Endometrium (tissue), 2 donors: Measurements from ENCODE around the gene MTA2.
"Not testable (repeated sequence)": the region's sequence is repeated elsewhere in the genome, so short reads cannot be mapped to it uniquely, and the experiment has no call there.

ENCODE experiments used
- FAIRE-seq: peaks from 2 replicates; lab custom pipeline; 2012; peaks lifted over from hg19 to GRCh38; lab: Jason Lieb, UNC
- donor health status: control.
- donor health status: control.

Gene MTA2

DNA sequence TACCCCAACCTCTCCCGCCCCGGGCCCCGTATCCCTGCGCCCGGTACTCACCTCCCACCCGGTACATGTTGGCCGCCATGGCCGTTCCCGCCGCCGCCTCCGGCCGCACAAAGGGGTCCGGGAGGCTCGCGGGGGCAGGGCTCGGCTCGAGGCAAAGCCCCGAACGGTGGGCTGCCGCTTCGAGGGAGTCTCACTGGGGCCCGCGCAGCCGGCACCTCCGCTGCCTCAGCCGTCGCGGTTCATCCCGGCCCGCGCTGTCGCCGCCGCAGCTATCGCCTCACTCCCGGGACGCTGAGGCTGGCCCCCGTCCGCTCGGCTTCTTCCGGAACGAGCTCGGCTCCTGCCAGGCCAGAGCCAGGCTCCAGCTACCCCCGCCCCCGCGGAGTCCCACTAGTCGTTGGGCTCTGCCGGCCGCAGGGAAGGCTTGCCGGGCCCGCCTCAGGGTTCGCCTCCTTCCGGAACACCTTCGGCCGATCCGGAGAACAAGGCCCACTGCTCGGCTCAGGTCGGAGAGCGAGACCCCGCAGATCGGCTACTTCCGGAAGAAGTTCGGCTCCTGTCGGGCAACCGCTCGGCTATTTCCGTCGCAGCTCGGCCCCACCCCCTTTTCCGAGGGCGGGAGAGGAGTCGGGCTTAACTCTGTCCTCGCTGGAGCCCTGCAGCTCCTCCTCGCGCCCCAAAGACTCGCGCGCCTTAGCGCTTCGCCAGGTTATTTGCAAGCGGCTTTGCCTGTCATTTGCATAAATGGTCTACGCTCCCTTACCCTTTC is at the start of gene MTA2:
MTA2 (minus strand) TSS at position 494 of the 769 bp plus-strand sequence; CDS start at position 79, 415 bp downstream.
- FAIRE-seq, result peak; percentile 94

DNA sequence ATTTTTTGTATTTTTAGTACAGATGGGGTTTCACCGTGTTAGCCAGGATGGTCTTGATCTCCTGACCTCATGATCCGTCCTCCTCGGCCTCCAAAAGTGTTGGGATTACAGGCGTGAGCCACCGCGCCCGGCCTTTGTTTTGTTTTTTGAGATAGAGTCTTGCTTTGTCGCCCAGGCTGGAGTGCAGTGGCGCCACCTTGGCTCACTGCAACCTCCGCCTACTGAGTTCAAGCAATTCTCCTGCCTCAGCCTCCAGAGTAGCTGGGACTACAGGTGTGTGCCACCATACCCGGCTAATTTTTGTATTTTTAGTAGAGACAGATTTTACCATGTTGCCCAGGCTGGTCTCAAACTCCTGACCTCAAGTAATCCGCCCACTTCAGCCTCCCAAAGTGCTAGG is 48.6 kb upstream of the MTA2 start:
- not testable (repeated sequence) for FAIRE-seq

DNA sequence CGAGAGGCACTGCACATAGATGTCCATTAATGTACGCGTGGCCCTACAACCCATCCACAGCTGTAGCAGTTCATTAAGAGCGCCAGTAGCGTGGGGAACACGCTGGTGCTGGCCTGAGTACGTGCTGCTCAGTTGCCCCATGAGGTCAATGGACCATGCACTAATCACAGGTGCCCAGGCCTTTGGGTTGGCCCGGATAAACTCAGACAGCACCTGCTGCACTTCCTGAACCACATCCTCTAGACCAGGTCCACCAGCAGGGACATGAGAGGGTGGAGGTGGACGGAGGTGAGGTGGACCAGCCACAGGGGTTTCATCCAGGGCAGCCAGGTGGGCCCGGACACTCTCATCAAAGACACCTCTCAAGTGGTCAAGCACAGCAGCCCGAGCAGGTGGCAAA is 47.8 kb upstream of the MTA2 start:
- FAIRE-seq, result no peak

DNA sequence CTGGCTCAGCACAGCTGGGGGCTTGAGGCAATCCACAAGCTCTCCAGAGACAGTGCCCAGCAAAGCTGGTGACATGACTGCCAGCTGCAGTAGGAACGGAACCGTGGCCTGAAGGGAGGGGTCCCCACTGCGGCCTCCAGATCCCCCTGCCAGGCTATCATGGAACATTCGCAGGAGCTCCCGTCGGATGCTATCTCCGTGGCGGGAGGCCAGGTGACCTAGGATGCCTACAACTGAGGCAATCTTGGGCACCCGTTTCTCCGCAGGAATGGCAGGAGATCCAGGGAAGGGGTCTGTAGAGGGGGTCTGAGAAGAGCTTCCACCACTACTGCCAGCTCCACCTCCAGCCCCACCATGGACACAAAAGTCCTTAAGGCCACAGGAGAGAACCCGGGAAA is 47.3 kb upstream of the MTA2 start:
- FAIRE-seq, result no peak

DNA sequence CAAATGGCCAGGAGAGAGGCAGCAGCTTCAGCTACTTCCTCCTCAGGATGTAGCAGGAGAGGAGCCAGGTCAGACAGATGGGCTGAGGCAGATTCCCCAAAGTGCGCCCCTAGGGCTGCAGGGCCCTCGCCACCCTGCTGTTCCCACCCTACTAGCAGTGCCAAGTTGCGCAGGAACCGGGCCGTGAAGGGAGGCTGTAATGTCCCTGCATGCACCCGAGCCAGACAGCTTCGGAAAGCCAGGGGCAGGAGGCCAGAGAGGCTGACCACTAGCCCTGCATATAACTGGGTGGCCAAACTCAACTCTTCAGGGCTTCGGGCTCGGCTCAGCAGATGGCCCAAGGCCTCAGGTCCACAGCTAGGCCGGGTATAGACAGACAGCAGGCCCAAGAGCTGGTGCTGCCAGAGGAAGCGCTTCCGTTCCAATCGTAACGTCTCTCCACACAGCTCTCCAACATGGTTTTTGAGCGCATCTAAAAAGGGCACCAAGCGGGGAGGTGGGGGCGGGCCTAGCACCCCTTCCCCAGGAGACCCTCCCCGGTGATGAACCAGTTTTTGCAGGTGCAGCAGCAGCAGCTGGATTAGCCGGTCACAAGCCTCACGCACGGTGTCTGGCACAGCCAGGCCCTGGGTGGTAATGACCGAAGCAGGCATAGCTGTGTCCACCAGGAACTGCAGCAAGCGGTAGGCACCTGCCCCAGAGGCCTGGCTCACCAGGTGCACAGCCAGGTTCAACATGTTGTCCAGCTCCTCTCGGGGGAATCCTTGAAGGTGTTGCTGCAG is 46.7 kb upstream of the MTA2 start:
- FAIRE-seq, result no peak

DNA sequence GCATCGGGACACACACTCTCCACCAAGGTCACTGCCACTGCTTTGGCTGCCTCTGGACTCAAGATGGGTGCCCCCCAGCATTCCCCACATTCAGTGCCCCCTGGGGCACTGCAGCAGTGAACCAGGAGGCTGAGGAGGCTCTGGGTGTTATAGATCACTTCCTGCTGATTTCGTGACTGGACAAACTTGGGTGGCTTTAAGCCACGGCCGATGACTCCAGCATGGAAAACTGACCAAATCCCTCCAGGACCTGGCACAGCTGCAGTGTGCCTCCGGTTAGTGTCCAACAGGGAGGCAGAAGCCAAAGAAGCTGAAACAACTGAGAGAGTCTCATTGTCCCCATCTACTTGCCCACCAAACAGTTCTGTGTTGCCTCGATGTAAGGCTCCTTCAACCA is 45.9 kb upstream of the MTA2 start:
- FAIRE-seq, result no peak

DNA sequence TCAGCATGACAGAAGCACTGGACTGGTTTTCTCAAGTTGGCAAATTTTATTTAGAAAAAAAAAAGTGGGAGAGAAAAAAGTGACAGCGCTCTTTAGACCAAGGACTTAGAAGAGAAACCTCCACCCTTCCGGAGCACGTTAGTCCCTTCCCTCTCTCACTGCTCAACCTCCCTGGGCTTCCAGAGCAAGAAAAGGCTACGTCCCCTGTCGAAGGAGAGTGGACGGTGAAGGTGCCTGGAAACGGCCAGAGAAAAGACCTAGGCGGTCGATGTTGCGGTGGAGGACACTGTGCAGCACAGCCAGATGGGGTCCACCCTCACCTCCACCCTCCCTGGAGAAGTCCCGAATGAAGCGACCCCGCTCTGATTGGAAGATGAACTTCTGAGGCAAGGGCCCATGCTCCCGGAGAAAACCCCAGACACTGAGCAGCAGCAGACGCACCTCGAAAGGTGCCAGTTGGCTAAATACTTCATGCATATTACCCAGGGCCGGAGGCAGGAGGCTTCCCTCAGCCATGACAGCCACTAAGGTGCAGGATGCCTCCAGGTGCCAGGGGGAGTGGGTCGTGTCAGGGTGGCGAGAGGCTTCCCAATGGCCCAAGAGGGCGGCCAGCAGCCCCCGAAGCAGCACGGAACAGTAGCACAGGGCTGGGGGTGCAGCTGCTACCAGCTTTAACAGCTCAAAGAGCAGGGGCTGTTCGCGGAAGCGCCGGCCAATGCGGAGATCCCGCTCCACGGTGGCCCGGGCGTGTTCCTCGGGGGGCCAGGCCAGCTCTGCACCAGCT is 45.4 kb upstream of the MTA2 start:
- FAIRE-seq, result no peak

DNA sequence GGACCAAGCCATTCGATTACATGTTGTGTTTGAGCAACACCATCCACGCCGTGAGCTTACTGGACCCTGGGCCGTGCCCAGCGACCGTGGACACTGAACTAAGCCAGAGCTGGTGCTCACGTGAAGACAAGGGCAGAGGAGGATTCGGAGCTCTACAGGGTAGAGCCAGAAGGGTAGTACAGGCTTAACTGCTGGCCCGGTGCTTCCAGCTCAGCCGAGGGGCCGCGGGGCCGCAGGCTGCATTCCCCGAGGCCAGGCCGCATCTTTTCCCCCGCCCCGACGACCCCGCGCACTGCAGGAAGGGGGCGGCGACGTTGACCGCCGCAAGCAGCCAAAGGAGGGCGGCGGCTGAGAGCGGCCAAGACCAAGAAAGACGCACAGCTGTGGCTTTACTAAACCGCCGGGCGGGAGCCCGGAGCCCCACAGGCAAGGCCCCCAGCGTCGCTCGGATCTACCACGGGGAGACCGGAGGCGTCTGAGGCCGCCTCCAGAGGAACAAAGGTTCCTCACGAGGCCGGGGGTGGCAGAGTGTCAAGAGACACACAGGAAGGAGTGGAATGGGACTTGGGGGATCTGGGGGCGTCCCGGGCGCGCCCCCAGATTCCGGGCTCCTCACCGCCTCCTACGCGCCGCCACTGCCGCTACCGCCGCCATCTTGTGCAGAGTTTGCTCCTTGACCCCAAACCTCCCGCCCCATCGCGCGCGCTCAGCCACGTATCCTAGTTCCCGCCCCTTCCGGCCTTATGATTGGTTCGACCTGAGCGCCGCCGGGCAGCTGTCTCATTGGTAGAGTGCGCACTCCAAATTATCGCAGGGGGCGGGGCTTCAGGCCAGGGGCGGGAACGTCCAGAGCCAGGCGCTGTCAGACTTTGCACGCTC is 44.5 kb upstream of the MTA2 start, which contains the start of gene GANAB:
GANAB (minus strand) TSS at position 668 of the 879 bp plus-strand sequence; CDS start at position 654, 14 bp downstream.
- peak; percentile 92 for FAIRE-seq

DNA sequence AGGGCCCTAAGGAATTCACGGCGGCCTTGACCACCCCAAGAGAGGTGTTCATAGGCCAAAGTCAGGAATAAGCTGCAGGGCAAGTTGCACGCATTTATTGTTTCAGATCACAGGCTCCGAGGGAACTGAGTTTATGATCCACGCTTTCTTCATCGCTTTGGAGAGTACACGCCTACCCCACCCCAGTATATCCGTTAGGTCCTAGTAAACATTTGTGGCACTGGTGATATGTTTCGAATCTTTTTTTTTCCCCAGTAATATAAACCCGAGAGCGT is 43.9 kb upstream of the MTA2 start:
- no peak for FAIRE-seq

DNA sequence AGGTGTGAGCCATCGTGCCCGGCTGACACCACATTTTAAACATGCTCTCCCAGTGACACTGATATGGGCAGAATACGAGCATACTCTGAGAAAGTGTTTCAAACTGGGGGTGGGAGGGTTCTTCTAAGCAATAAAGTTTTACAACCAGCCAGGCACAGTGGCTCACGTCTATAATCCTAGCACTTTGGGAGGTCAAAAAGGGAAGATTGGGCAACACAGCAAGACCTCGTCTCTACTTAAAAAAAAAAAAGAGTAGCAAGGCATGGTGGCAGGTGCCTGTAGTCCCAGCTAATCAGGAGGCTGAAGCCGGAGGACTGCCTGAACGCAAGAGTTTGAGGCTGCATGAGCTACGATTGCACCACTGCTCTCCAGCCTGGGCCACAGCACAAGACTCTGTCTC is 42.6 kb upstream of the MTA2 start:
- FAIRE-seq, result no peak

DNA sequence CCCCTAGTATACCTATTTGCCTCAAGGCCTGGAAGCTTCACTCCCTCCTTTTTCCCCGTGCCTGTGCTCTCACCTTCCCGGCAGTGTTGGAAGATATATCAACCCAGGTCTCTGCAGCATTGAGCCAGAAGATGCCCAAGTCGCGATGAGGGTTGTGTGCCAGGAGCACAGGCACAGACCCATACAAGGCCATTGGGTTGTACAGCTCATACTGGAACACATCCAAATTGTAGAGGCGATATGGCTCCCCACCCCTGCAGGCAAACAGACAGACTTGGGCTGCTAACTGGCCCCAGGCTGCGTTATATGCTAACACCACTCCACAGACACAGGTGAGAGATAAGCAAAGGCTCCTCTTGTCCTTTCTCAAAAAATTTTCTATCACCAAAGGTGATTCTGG is 30.8 kb upstream of the MTA2 start:
- FAIRE-seq, result no peak

DNA sequence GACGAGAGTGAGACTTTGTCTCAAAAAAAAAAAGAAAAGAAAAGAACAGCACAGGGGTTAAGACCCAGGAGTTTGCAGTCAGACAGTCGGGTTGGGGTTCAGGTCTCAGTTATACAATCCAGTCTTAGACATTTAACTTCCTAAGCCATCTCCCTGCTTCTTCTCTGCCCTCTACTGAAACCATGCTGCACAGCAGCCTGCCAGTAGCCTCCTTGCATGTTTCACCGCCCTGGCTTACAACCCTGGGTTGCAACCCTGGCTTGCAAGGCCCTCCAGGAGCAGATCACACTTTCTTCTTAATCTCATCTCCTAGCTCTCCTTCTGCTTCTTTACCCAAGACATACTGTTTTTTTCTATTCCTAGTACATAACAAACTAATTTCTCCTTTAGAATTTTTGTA is 26.0 kb upstream of the MTA2 start:
- FAIRE-seq, result no peak

DNA sequence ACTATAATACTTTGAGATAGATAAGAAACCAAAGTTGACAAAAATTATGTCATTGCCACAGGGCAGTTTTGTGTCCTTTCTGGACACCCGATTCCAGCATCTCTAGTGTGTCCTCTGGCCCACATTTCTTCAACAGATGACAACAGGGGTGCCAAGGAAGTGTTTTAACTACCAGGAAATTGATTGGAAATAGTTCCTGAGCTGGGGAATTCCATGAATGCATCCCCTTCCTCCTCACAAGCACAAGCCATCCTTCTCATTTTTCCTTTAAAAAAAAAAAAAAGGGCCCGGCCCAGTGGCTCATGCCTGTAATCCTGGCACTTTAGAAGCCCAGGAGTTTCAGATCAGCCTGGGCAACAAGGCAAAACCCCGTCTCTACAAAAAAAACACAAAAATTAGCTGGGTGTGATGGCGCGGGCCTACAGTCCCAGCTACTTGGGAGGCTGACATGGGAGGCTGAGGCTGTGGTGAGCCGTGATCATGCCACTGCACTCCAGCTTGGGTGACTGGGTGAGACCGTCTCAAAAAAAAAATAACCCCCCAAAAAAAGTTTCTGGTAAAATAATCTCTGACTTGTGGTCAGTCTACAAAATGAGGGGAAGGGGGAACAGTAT is 20.9 kb upstream of the MTA2 start:
- no peak for FAIRE-seq

DNA sequence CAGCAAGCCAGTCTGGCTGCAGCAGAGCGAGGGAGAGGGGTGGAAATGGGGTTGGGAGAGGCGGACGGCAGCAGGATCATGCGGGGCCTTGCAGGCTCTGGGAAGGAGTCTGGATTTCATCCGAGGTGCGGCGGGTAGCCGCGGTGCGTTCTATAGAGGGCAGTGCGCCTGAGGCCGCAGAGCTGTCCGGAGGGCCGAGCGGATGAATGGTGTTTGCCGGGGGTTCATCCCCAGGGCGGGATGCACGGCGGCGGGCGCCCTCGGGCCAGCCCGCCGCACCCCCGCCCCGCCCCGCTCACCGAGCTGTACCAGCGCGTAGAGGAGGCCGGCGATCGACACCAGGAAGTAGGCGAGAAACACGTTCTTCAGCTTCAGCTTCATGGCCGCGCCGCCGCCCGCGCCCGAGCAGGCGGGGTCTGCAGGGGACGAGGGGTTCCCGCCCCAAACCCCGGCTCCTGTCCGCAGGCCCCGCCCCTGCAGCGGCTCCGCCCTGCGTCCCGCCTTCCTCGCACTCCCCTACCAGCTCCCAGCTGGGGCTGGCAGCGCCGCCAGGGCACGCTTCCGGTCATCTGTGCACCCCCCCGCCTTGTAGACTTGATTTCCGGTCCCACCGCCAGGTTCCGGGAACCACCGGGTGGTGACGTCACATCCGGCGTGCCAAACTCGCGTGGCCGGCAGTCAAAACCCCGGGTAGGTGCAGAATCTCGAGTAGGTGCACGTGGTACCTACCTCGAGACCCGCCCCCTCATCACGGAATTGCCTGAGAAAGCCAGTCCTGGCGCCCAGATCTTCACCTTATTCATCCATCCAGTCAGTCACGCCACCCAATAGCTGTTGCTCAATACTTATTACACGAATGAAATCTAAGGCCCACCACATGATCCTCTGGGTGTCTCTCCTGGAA is 20.2 kb upstream of the MTA2 start, which contains the start of gene B3GAT3:
B3GAT3 (minus strand) TSS at position 420 of the 904 bp plus-strand sequence; CDS start at position 381, 39 bp downstream.
- FAIRE-seq, result no peak

DNA sequence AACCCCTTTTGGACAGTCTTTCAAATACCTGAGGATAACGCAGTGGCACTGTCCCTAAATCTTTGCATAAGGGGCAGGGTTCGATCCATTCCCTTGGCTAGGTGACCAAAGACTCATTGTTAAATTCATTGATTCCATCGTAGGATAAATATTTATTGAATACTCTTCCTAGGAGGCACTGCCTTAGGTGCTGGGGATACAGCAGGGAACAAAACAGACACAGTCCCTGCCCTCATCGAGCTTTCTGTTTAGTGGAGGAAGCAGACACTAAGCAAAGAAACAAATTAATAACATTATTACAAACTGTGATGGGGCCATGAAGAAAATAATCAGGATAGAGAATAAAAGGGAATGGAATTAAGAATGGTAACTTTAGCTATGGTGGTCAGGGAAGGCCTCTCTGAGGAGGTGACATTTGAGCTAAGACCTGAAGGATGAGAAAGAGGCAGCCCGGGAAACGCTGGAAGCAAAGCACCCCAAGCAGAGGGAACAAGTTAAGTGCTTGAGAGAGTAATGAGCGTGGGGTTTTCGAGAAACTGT is 19.4 kb upstream of the MTA2 start:
- no peak for FAIRE-seq

DNA sequence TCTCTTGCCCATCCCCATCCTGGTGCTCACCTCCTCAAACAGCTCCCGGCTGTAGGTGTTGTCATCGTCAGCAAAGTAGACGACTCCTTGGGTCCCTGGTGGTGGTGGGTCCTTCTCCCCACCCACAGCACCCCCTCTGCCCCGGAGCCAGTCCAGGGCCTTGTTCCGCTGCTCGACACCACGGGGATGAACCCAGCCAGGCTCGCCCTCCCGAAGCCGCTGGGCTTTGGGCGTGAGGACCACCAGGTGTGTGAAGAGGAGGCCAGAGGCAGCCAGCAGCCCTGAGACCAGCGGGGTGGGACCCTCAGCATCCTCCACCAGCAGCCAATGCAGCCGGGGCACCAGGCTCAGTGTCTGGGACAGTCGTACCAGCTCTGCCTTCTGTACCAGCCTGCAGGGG is 15.3 kb upstream of the MTA2 start:
- not testable (repeated sequence) for FAIRE-seq

DNA sequence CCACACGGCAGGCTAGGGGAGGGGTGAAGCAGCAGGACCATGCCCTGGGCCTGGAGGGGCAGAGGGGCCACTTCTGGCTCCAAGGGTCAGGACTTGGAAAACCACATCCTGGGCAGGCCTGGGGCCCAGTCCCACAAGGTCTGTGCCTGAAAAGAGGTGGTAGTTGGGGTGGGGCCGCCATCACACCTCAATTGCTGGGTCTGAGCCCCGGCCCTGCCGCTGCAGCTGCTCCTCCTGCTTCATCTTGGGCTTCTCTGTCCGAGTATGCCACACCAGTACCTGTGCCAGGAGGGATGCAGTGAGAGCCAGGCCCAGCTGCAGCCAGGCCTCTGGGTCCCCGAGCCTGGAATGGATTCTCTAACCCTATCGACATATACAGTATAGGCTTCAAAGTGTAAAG is 13.9 kb upstream of the MTA2 start:
- FAIRE-seq, result no peak

DNA sequence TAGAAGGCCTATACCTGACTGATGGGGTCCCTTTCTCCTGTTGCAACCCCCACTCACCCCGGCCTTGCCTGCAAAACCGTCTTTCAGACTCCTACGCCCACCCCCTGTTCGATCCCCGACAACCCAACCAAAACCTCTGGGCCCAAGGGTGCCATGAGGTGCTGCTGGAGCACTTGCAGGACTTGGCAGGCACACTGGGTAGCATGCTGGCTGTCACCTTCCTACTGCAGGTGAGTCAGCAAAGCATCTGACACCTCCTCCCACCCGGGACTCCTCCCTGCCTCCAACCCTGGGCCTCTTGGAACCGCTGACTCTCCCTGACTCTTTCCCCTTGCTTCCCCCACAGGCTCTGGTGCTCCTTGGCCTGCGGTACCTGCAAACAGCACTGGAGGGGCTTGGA is 12.6 kb upstream of the MTA2 start:
- FAIRE-seq, result no peak

DNA sequence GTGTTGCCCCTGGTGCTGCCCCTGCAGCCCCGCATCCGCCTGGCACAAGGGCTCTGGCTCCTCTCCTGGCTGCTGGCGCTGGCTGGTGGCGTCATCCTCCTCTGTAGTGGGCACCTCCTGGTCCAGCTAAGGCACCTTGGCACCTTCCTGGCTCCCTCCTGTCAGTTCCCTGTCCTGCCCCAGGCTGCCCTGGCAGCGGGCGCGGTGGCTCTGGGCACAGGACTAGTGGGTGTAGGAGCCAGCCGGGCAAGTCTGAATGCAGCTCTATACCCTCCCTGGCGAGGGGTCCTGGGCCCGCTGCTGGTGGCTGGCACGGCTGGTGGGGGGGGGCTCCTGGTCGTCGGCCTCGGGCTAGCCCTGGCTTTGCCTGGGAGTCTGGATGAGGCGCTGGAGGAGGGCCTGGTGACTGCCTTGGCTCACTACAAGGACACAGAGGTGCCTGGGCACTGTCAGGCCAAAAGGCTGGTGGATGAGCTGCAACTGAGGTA is 11.7 kb upstream of the MTA2 start:
- no peak for FAIRE-seq
